Activated gamma-delta T cell treated with anti-CD3 and anti-CD28 coated beads, Interleukin-2, amount 50 U/mL, for 16 hours (primary cell): ENCODE results near the gene SCO2.
A peak's percentile ranks its signal among the peaks of the same experiment; 100 is the strongest.

ENCODE experiments used
- DNase-seq: peaks from one replicate; pipeline ENCODE4 v3.0.0-alpha.2; 2020; ENCODE audit warnings: low read depth

Gene SCO2

GRCh38 chr22:50531962-50532674 is 6.7 kb upstream of the SCO2 start:
- no peak for DNase-seq

GRCh38 chr22:50531546-50531961 is 6.2 kb upstream of the SCO2 start:
- DNase-seq: no peak

- peak; percentile 69 for DNase-seq
These were observed 5.6 kb upstream of the SCO2 start for GRCh38 chr22:50530877-50531545.

GRCh38 chr22:50530580-50530876 is 5.1 kb upstream of the SCO2 start:
- DNase-seq: no peak

DNA sequence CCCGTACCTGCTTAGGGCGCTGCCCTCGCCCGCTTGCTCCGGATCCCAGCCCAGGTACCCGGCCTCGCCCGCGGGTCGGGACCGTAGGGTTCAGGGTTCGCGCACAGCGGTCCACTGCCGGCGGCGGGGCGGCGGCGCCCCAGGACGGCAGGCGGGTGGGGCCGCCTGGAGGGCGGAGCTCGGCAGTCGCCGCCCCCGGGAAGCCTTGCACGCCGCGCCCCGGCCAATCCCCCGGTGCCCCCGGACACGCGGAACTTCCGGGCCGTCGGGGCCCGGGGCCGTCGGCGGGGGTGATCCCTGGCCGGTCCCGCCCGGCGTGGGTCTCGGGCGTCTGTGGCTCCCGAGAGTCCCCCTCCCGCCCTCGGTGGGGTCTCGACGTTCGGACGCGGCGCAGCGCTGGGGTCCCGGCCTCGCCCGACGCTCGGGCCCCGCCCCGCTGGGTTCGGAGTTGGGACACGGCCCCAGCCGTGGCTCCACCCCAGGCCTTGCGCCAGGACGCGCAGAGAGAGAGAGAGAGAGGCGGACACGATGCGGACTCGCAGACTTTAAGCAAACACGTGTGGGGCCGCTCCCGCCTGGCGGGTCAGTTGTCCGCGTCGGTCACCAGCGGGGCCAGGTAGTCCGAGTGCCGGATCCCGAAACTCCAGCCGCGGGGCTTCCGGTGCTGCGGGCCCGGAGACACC is 4.6 kb upstream of the SCO2 start, which contains the start of gene TYMP:
Gene TYMP, minus strand, starts transcription at position 116 of the 683 bp plus-strand sequence. CDS start 303 bp downstream, outside the sequence.
- no peak for DNase-seq

- DNase-seq: no peak
These were observed 4.1 kb upstream of the SCO2 start for GRCh38 chr22:50529416-50529896.

- DNase-seq: no peak
These were observed 3.5 kb upstream of the SCO2 start for GRCh38 chr22:50528682-50529415.

DNA sequence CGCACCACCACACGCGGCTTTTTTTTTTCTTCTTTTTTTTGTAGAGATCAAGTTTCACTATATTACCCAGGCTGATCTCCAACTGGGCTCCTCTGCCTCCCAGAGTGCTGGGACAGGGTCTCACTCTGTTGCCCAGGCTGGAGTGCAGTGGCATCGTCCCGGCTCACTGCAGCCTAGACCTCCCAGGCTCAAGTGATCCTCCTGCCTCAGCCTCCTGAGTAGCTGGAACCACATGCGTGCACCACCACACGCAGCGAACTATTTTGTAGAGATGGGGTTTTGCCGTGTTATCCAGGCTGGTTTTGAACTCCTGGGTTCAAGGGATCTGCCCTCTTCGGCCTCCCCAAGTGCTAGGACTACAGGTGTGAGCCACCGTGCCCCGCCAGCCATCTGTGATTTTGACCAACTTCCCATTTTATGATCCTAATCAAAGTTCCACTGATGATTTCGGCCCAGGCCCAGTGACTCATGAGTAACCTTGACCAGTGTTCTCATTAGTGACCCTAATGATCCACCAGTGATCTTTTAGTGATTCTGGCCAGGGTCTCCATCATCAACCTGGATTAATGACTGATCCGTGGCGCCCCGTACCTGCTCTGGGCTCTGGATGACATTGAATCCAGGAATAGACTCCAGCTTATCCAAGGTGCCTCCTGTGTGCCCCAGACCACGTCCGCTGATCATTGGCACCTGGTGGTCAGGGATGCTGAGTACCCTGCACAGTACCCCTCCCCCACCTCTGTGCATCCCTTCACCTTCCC is 2.7 kb upstream of the SCO2 start:
- DNase-seq: no peak

DNA sequence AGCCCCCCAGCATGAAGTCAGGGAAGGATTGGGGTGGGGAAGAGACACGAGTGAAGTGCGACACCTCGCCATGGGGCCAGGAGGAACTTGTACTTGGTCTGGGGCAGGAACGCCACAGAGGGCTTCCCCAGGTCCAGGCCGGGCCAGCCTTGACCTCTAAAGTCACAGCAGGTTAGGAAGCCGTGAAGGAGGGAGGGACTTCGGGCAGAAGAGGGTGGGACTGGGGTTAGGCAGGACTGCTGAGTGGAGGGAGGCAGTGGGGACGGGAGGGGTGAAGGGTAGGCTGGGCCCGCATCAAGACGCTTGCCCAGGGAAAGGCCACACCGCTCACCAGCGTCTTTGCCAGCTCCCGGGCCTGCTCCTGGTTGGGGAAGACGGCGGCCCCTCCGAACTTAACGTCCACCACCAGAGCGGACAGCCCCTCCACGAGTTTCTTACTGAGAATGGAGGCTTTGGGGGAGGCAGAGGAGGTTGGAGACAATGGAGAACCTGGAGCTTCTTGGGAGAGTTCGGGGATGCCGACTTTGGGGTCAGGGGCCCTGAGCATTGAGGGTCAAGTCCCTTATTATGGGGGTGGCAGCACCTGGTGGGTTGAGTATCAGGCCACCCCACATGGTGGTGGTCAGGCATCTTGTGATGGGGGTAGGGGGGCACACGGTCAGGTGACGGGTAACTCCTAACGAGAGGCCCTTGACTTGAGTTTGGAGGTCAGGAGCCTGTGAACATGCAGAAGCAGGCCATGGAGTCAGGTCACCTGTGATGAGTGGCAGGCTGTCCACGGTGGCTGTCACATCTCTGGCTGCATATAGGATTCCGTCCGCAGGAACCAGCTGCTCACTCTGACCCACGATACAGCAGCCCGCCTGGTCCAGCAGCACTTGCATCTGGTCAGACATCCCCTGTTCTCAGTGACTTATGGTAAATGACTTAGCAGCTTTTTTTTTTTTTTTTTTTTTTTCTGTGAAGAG is 1.7 kb upstream of the SCO2 start:
- no peak for DNase-seq

DNA sequence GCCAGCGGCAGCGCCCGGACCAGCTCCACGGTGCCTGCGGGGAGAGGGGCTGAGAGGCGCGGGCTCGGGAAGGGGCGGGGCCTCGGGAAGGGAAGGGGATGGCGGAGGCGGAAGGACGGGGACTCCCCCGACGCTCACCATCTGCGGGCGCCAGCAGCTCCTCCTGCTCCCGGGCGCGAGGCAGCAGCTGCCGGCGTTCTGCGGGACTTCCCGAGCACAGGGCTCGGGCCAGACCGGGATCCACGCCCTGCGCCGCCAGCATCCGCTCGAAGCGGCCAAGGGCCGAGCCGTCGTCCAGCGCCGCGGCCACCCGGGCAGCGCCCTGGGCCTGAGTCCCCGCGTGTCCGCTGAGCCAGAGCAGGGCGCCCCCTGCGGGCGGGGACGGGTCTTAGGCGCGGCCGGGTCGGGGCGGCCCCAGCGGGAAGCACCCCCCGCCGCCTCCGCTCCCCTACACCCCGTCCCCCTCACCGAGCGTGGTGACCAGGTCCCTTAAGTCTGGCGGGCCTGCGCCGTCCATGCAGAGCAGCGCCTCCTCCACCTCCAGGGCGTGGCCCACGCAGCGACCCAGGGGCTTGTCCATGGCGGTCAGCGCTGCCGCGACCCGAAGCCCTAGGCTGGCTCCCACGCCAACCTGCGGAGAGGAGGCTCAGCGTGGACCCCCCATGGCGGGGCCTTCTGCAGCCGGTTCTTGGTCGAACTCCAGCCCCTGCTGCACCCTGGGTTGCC is 873 bp upstream of the SCO2 start:
- DNase-seq: peak; percentile 65

- no peak for DNase-seq
These were observed 385 bp upstream of the SCO2 start for GRCh38 chr22:50525858-50526107.

- no peak for DNase-seq
These were observed 708 bp downstream of the SCO2 start for GRCh38 chr22:50524676-50525103.

- DNase-seq: no peak
These were observed 1.4 kb downstream of the SCO2 start for GRCh38 chr22:50523806-50524675.

- no peak for DNase-seq
These were observed 2.0 kb downstream of the SCO2 start for GRCh38 chr22:50523458-50523805.

DNA sequence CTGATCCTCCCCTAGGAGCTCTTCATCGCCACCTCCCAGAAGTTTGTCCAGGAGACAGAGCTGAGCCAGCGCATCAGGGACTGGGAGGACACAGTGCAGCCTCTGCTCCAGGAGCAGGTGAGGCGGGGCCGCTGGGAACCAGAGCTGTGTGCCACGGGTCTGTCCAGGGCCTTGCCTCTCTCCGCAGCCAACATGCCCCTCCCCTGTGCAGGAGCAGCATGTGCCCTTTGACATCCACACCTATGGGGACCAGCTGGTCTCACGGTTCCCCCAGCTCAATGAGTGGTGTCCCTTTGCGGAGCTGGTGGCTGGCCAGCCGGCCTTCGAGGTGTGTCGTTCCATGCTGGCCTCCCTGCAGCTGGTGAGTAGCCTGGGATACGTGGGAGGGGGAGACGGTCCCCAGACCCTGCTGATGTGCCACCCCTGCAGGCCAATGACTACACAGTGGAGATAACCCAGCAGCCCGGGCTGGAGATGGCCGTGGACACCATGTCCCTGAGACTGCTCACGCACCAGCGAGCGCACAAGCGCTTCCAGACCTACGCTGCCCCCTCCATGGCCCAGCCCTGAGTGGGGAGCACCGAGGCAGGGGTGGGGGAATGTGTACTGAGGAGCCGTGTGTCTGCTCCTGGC is 2.5 kb downstream of the SCO2 start:
- no peak for DNase-seq

GRCh38 chr22:50522208-50522805 is 3.1 kb downstream of the SCO2 start:
- DNase-seq: no peak

- no peak for DNase-seq
These were observed 3.7 kb downstream of the SCO2 start for GRCh38 chr22:50521710-50522109.

DNA sequence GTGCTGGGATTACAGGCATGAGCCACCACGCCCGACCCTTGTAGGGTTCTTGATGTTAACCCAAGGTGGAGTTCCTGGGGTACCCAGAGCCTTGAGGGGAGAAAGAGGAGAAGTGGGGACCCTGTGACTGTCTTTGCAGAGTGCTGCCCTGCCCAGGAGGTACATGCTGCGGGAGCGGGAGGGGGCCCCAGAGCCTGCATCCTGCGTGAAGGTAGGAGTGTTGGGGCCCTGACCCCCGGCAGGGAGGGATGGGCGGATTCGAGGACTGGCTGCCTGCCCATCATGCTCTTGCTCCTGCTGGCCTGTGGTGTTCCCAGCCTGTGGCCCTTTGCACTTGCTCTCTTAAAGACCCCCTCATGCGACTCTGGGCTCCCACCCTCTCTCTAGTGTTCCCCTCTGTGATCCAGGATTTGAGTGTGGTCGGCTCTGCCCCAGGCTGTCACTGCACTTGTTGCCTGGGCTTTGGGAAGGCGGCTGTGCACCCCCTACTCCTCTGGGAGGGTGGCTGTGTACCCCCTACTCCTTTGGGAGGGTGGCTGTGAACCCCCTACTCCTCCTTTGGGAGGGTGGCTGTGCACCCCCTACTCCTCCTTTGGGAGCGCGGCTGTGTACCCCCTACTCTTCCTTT is 4.5 kb downstream of the SCO2 start:
- no peak for DNase-seq
